ENCODE results near the gene ABCD1. TPM values are rescaled to one million over a fixed set of nuclear protein-coding genes. Genes with fewer than 3 reads are reported as not detected.

Gene ABCD1
- total RNA-seq, 1 donor from 2014 or later = 20.3 TPM

DNA sequence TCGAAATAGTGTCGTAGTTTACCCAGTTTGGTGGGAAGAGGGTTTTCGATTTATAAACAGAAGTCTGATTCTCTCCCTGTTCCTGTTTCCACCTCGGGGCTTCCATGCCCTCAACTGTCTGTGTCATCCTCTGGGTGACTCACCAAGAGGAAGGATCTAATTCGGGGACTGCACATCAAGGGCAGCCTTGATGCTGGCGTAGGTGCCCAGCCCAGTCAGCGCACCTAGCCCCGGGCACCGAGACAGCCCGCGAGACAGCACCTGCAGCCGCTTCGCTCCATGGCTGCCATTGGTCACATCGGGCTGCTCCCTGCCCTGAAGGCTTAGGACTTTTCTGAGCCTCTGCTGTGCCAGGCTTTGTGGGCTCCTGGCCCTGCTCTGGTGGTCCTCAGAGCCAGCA, 7.7 kb downstream of the ABCD1 start:
- TF ChIP-seq, protein P1, sequence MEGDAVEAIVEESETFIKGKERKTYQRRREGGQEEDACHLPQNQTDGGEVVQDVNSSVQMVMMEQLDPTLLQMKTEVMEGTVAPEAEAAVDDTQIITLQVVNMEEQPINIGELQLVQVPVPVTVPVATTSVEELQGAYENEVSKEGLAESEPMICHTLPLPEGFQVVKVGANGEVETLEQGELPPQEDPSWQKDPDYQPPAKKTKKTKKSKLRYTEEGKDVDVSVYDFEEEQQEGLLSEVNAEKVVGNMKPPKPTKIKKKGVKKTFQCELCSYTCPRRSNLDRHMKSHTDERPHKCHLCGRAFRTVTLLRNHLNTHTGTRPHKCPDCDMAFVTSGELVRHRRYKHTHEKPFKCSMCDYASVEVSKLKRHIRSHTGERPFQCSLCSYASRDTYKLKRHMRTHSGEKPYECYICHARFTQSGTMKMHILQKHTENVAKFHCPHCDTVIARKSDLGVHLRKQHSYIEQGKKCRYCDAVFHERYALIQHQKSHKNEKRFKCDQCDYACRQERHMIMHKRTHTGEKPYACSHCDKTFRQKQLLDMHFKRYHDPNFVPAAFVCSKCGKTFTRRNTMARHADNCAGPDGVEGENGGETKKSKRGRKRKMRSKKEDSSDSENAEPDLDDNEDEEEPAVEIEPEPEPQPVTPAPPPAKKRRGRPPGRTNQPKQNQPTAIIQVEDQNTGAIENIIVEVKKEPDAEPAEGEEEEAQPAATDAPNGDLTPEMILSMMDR (IDR thresholded peaks at IDR 0.05) = no peak
- peaks cover 6% of the 10 kb centered on the region for H3K4me1 Mint-ChIP-seq (ENCODE audit: low read depth)
- H3K9me3 Mint-ChIP-seq (ENCODE audit: low read depth) = peaks cover 20% of the 10 kb centered on the region
- DNase-seq (ENCODE audit: low spot score) = no peak
- no peak overlapping the region for H3K27ac Mint-ChIP-seq (ENCODE audit: unreplicated experiment)
- H3K4me3 Mint-ChIP-seq (ENCODE audit: unreplicated experiment) = no peak overlapping the region
- H3K36me3 Mint-ChIP-seq (ENCODE audit: low read depth) = peaks cover 19% of the 10 kb centered on the region
- H3K27me3 Mint-ChIP-seq (ENCODE audit: low read depth) = no peaks in the 10 kb centered on the region

DNA sequence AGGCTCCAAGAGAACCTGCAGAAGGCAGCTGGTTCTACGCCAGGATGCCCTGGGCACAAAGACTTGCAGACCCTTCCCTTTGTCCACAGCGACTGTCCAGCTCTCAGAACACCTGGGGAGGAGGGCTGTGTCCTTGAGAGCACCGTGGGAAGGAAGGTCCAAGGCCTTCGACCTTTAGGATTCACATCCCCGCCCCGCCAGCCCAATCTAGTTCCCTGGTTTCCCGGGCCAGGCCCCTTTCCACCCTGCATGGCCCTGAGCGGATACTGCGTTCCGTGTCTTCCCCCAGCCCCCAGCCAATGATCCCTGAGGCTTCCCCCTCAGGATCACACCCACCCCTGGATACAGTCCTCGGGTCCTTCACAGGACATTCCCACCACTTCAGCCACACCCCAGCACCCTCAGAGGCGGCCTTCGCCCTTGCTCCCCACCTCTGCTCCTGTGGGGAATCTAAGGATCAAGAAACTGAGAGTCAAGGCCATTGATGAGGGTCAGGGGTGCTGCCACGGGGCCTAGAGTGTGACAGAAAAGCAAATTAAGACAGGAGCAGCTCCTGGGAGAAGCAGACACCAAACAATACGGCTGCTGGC, 9.1 kb downstream of the ABCD1 start:
- DNase-seq (ENCODE audit: low spot score) = no peak
- Mint-ChIP-seq H3K4me3 (ENCODE audit: unreplicated experiment) (no peak overlapping the region), H3K36me3 (ENCODE audit: low read depth) (peaks cover 19% of the 10 kb centered on the region), H3K27ac (ENCODE audit: unreplicated experiment) (no peak overlapping the region), H3K27me3 (ENCODE audit: low read depth) (no peaks in the 10 kb centered on the region), H3K9me3 (ENCODE audit: low read depth) (peaks cover 20% of the 10 kb centered on the region), H3K4me1 (ENCODE audit: low read depth) (no peaks in the 10 kb centered on the region)
- TF ChIP-seq, protein P1 (IDR thresholded peaks at IDR 0.05) = no peak

DNA sequence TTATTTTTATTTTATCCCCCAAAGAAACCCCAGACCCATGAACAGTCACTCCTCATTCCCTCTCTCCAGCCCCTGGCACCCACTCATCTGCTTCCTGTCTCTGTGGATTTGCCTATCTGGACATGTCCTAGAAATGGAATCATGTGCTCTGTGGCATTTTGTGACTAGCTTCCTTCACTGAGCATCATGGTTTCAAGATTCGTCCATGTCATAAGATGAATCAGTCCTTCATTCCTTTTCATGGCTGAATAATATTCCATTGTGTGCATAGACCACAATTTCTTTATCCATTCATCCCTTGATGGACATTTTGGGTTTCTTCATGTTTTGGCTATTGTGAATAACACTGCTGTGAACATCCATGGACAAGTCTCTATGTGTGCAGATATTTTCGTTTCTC, 10.2 kb downstream of the ABCD1 start:
- H3K27ac Mint-ChIP-seq (ENCODE audit: unreplicated experiment) = no peak overlapping the region

DNA sequence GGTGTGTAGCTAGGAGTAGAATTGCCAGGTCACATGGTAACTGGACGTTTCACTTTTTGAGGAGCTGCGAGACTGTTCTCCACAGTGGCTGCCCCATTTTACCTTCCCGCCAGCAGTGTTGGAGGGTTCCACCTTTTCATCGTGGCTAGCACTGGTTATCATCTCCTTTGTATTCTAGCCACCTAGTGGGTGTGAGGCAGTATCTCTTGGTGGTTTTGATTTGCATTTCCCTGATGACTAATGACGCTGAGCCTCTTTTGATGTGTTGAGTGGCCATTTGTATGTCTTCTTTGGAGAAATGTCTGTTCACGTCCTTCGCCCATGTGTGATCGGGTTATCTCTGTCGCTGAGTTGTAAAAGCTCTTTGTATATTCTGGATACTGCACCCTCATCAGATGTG, 10.6 kb downstream of the ABCD1 start:
- Mint-ChIP-seq H3K9me3 (ENCODE audit: low read depth) (peaks cover 20% of the 10 kb centered on the region), H3K27ac (ENCODE audit: unreplicated experiment) (no peak overlapping the region), H3K4me1 (ENCODE audit: low read depth) (no peaks in the 10 kb centered on the region), H3K4me3 (ENCODE audit: unreplicated experiment) (no peak overlapping the region), H3K27me3 (ENCODE audit: low read depth) (no peaks in the 10 kb centered on the region), H3K36me3 (ENCODE audit: low read depth) (peaks cover 15% of the 10 kb centered on the region)
- TF ChIP-seq, protein P1 (IDR thresholded peaks at IDR 0.05) = no peak
- no peak for DNase-seq (ENCODE audit: low spot score)

More for the DNA sequence above, 10.2 kb downstream of the ABCD1 start:
- Mint-ChIP-seq H3K36me3 (ENCODE audit: low read depth) (peaks cover 15% of the 10 kb centered on the region), H3K9me3 (ENCODE audit: low read depth) (peaks cover 20% of the 10 kb centered on the region), H3K4me3 (ENCODE audit: unreplicated experiment) (no peak overlapping the region), H3K4me1 (ENCODE audit: low read depth) (no peaks in the 10 kb centered on the region), H3K27me3 (ENCODE audit: low read depth) (no peaks in the 10 kb centered on the region)
- DNase-seq (ENCODE audit: low spot score) = no peak
- TF ChIP-seq, protein P1 (IDR thresholded peaks at IDR 0.05) = no peak

DNA sequence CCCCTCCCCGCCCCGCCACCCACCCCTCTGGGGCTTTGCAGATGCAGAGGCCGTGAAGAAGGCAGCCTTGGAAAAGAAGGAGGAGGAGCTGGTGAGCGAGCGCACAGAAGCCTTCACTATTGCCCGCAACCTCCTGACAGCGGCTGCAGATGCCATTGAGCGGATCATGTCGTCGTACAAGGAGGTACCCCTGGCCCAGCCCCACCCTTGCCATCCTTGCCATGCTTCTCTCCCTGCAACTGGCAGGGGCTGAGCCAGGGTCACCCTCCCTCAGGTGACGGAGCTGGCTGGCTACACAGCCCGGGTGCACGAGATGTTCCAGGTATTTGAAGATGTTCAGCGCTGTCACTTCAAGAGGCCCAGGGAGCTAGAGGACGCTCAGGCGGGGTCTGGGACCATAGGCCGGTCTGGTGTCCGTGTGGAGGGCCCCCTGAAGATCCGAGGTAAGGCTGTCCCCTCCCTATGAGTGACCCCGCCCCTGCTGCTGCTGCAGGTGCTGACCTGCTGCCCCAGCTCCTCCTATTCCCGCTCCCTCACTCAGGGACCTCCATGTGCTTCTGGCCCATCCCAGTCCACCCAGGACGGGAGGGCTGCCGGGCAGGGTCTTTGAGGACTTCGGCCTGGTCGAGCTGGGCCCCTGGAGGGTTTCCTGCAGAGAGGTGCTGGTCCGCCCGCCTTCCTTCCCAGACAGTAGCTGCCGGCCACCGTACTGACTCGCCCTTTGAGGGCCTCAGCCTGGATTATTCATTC, 11.6 kb downstream of the ABCD1 start:
- H3K4me1 Mint-ChIP-seq (ENCODE audit: low read depth) = no peaks in the 10 kb centered on the region
- TF ChIP-seq, protein P1 (IDR thresholded peaks at IDR 0.05) = no peak
- H3K27ac Mint-ChIP-seq (ENCODE audit: unreplicated experiment) = no peak overlapping the region
- peaks cover 12% of the 10 kb centered on the region for H3K36me3 Mint-ChIP-seq (ENCODE audit: low read depth)
- no peak for DNase-seq (ENCODE audit: low spot score)
- peaks cover 15% of the 10 kb centered on the region for H3K9me3 Mint-ChIP-seq (ENCODE audit: low read depth)
- H3K4me3 Mint-ChIP-seq (ENCODE audit: unreplicated experiment) = no peak overlapping the region
- no peaks in the 10 kb centered on the region for H3K27me3 Mint-ChIP-seq (ENCODE audit: low read depth)
